Stimulated activated naive CD8-positive, alpha-beta T cell treated with anti-CD3 and anti-CD28 coated beads, Interleukin-15, Interleukin-2, amounts not matched to agents 100 U/mL and 50 U/mL, for 24 hours (primary cell): ENCODE measurements around the gene NRG2.

Experiments used
- ATAC-seq: fragments of 150-1000 bp; cut with Tn5 transposase; one replicate; pipeline ENCODE4 v1.10.0; 2021
- DNase-seq: peaks from one replicate; pipeline ENCODE4 v3.0.0; 2021

Gene NRG2

GRCh38 chr5:139812836-139813805 lies 230.0 kb downstream of the NRG2 start:
- DNase-seq (no peak), ATAC-seq (no peak)

- no peak for DNase-seq
- ATAC-seq = no peak
Measured at GRCh38 chr5:139812323-139812722, 230.8 kb downstream of the NRG2 start.

- no peak for ATAC-seq
- no peak for DNase-seq
Measured at GRCh38 chr5:139811274-139811607, 231.9 kb downstream of the NRG2 start.

GRCh38 chr5:139810341-139811273 lies 232.5 kb downstream of the NRG2 start:
- no peak for ATAC-seq
- no peak for DNase-seq

GRCh38 chr5:139809331-139809810 lies 233.7 kb downstream of the NRG2 start:
- no peak for DNase-seq
- no peak for ATAC-seq

GRCh38 chr5:139808481-139809330 lies 234.4 kb downstream of the NRG2 start:
- ATAC-seq = peak; percentile 59
- peak; percentile 63 for DNase-seq

- DNase-seq (no peak), ATAC-seq (no peak)
Measured at GRCh38 chr5:139807647-139808030, 235.5 kb downstream of the NRG2 start.

- ATAC-seq = no peak
- no peak for DNase-seq
Measured at GRCh38 chr5:139806726-139807646, 236.1 kb downstream of the NRG2 start.

- DNase-seq (no peak), ATAC-seq (no peak)
Measured at GRCh38 chr5:139806111-139806510, 237.0 kb downstream of the NRG2 start.

GRCh38 chr5:139805545-139805944 lies 237.6 kb downstream of the NRG2 start:
- no peak for ATAC-seq
- no peak for DNase-seq

GRCh38 chr5:139804800-139805397 lies 238.2 kb downstream of the NRG2 start:
- ATAC-seq (no peak), DNase-seq (no peak)

GRCh38 chr5:139803978-139804377 lies 239.1 kb downstream of the NRG2 start:
- DNase-seq (no peak), ATAC-seq (no peak)

- no peak for ATAC-seq
Measured at GRCh38 chr5:139799359-139799758, 243.7 kb downstream of the NRG2 start.

GRCh38 chr5:139798883-139799282 lies 244.2 kb downstream of the NRG2 start:
- ATAC-seq = no peak

More at GRCh38 chr5:139799359-139799758, 243.7 kb downstream of the NRG2 start:
- DNase-seq = no peak

GRCh38 chr5:139797856-139798510 lies 245.1 kb downstream of the NRG2 start:
- no peak for DNase-seq
- no peak for ATAC-seq

More at GRCh38 chr5:139798883-139799282, 244.2 kb downstream of the NRG2 start:
- DNase-seq = no peak

GRCh38 chr5:139797335-139797734 lies 245.8 kb downstream of the NRG2 start:
- DNase-seq (no peak), ATAC-seq (no peak)
